GM20000 (cell line): ENCODE measurements around the gene ANGPTL7.

Experiments
- DNase-seq: peaks from one replicate; pipeline ENCODE4 v3.0.0; 2012; ENCODE audit warnings: low spot score
- TF ChIP-seq, protein P1 (sequence below): IDR thresholded peaks from 2 replicates; pipeline ENCODE4 v1.5.1; 2012; ENCODE audit warnings: mild to moderate bottlenecking, control low read depth; ENCODE audit errors: extremely low read depth, missing control alignments

The ANGPTL7 gene

DNA sequence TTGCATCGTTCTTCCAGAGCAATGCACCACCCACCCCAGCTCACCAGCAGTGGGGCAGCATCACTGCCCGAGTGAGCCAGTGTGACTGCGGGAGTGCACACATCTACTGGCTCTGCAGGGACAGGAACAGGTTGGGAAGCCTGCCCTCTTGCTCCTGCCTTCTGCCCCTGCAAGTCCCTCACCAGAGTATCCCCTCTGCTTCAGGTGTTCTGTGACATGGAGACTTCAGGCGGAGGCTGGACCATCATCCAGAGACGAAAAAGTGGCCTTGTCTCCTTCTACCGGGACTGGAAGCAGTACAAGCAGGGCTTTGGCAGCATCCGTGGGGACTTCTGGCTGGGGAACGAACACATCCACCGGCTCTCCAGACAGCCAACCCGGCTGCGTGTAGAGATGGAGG, 4.2 kb downstream of the ANGPTL7 start:
- no peak for DNase-seq
- TF ChIP-seq, protein P1, sequence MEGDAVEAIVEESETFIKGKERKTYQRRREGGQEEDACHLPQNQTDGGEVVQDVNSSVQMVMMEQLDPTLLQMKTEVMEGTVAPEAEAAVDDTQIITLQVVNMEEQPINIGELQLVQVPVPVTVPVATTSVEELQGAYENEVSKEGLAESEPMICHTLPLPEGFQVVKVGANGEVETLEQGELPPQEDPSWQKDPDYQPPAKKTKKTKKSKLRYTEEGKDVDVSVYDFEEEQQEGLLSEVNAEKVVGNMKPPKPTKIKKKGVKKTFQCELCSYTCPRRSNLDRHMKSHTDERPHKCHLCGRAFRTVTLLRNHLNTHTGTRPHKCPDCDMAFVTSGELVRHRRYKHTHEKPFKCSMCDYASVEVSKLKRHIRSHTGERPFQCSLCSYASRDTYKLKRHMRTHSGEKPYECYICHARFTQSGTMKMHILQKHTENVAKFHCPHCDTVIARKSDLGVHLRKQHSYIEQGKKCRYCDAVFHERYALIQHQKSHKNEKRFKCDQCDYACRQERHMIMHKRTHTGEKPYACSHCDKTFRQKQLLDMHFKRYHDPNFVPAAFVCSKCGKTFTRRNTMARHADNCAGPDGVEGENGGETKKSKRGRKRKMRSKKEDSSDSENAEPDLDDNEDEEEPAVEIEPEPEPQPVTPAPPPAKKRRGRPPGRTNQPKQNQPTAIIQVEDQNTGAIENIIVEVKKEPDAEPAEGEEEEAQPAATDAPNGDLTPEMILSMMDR: no peak

DNA sequence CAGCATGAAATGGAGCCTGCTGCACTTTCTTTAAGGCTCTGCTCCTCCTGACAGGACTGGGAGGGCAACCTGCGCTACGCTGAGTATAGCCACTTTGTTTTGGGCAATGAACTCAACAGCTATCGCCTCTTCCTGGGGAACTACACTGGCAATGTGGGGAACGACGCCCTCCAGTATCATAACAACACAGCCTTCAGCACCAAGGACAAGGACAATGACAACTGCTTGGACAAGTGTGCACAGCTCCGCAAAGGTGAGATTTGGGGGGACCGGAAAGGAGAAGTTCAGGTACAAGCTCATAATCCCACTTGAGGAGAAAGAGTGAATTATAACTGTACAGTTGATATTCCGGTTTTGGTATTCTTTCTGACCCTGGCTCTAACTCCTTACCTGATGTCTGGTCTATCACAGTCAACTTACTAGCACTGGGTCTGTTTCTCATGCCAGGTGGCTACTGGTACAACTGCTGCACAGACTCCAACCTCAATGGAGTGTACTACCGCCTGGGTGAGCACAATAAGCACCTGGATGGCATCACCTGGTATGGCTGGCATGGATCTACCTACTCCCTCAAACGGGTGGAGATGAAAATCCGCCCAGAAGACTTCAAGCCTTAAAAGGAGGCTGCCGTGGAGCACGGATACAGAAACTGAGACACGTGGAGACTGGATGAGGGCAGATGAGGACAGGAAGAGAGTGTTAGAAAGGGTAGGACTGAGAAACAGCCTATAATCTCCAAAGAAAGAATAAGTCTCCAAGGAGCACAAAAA, 5.4 kb downstream of the ANGPTL7 start:
- TF ChIP-seq, protein P1: no peak
- DNase-seq: no peak

- DNase-seq: no peak
Observed at GRCh38 chr1:11196945-11197344, 7.8 kb downstream of the ANGPTL7 start.

GRCh38 chr1:11197359-11197758, 8.2 kb downstream of the ANGPTL7 start:
- no peak for DNase-seq
- TF ChIP-seq, protein P1: no peak

More at GRCh38 chr1:11196945-11197344, 7.8 kb downstream of the ANGPTL7 start:
- TF ChIP-seq, protein P1: no peak

GRCh38 chr1:11198257-11198656, 9.1 kb downstream of the ANGPTL7 start:
- no peak for DNase-seq

GRCh38 chr1:11198851-11199594, 9.9 kb downstream of the ANGPTL7 start:
- no peak for DNase-seq
- TF ChIP-seq, protein P1: no peak

More at GRCh38 chr1:11198257-11198656, 9.1 kb downstream of the ANGPTL7 start:
- TF ChIP-seq, protein P1: no peak
